H1 (cell line): ENCODE results near the gene MAP4K4. TPM values are rescaled to one million over a fixed set of nuclear protein-coding genes. Genes with fewer than 3 reads are reported as not detected.

ENCODE experiments used
- CTCF ChIA-PET: fragments of 300-600 bp; sonication (Branson Sonifier 250); formaldehyde crosslinking; loops from one replicate; lab custom pipeline; 2021; ENCODE audit not compliant: partially characterized antibody; lab: Charles Lee
- POLR2A ChIA-PET: fragments of 300-600 bp; sonication (Branson Sonifier 250); formaldehyde crosslinking; loops from one replicate; lab custom pipeline; 2021; ENCODE audit warnings: inconsistent platforms; ENCODE audit not compliant: partially characterized antibody; lab: Charles Lee
- DNase-seq, 2 experiments: peaks; one replicate each; pipeline versions ENCODE4 v3.0.0 to v3.0.0-alpha.2; 2010 to 2022; ENCODE audit warnings: low spot score in 2 of 2, low read depth in 1 of 2, mixed read lengths in 1 of 2
- FAIRE-seq: peaks from 2 replicates; lab custom pipeline; 2011; peaks lifted over from hg19 to GRCh38; lab: Jason Lieb, UNC
- H2AFZ ChIP-seq: 2 replicates; pipeline ENCODE4 v1.8.1; 2012; ENCODE audit warnings: low read length, inconsistent platforms
- H2AK5ac ChIP-seq: 2 replicates; pipeline ENCODE4 v1.6.1; 2013; ENCODE audit warnings: low read depth, low read length
- H2BK120ac ChIP-seq: replicated peaks from 2 replicates; pipeline ENCODE3; 2013; ENCODE audit warnings: low read depth, low read length, inconsistent platforms
- H2BK12ac ChIP-seq: 2 replicates; pipeline ENCODE4 v1.6.1; 2013; ENCODE audit warnings: low read depth, low read length
- H2BK15ac ChIP-seq: 2 replicates; pipeline ENCODE4 v1.6.1; 2013; ENCODE audit warnings: low read length
- H2BK20ac ChIP-seq: 2 replicates; pipeline ENCODE4 v1.6.1; 2013; ENCODE audit warnings: low read length
- H2BK5ac ChIP-seq: 2 replicates; pipeline ENCODE4 v1.6.1; 2013; ENCODE audit warnings: low read depth, low read length
- H3K14ac ChIP-seq: 2 replicates; pipeline ENCODE4 v1.6.1; 2013; ENCODE audit warnings: inconsistent platforms; ENCODE audit not compliant: insufficient read length
- H3K18ac ChIP-seq: 2 replicates; pipeline ENCODE4 v1.6.1; 2013; ENCODE audit warnings: low read length; ENCODE audit errors: extremely low read depth
- H3K23ac ChIP-seq: 2 replicates; pipeline ENCODE4 v1.6.1; 2013; ENCODE audit warnings: inconsistent platforms; ENCODE audit not compliant: insufficient read length
- H3K23me2 ChIP-seq: 2 replicates; pipeline ENCODE4 v1.6.1; 2013; ENCODE audit warnings: low read depth, low read length
- H3K27ac ChIP-seq: 2 replicates; pipeline ENCODE4 v1.6.1; 2011; ENCODE audit warnings: low read depth, low read length, inconsistent platforms
- H3K27me3 ChIP-seq, 4 experiments: replicated peaks in 1 of 4; 1 replicate in 1 of 4; 2 replicates in 3 of 4; pipeline versions ENCODE4 v1.6.1 to v1.8.1; 2011 to 2013; ENCODE audit warnings: low read length in 3 of 4, mild to moderate bottlenecking in 3 of 4, inconsistent platforms in 2 of 4, mixed read lengths in 2 of 4, moderate library complexity in 1 of 4; ENCODE audit not compliant: control insufficient read depth in 3 of 4, insufficient read depth in 3 of 4; ENCODE audit errors: extremely low read depth in 1 of 4
- H3K36me3 ChIP-seq, 4 experiments: 2 replicates each; pipeline versions ENCODE4 v1.6.1 to v1.8.1; 2011 to 2013; ENCODE audit warnings: mild to moderate bottlenecking in 4 of 4, low read length in 3 of 4, moderate library complexity in 2 of 4, control low read depth in 1 of 4, inconsistent platforms in 1 of 4; ENCODE audit not compliant: insufficient read depth in 4 of 4, control insufficient read depth in 2 of 4
- H3K4ac ChIP-seq: replicated peaks from 2 replicates; pipeline ENCODE3; 2013; ENCODE audit warnings: low read length, low read depth, mixed read lengths, inconsistent platforms; ENCODE audit not compliant: insufficient read length
- H3K4me1 ChIP-seq, 4 experiments: replicated peaks in 1 of 4; 1 replicate in 1 of 4; 2 replicates in 3 of 4; pipeline versions ENCODE4 v1.6.1 to v1.8.1; 2011 to 2013; ENCODE audit warnings: low read length in 3 of 4, inconsistent platforms in 2 of 4, mixed read lengths in 1 of 4; ENCODE audit not compliant: insufficient read depth in 4 of 4, control insufficient read depth in 3 of 4
- H3K4me2 ChIP-seq, 2 experiments: 2 replicates each; pipeline versions ENCODE4 v1.6.1 to v1.8.1; 2011 to 2013; ENCODE audit warnings: low read depth in 2 of 2, low read length in 2 of 2, control low read depth in 1 of 2, inconsistent platforms in 1 of 2, mild to moderate bottlenecking in 1 of 2; ENCODE audit not compliant: insufficient read depth in 1 of 2
- H3K4me3 ChIP-seq, 4 experiments: fragments of 200-600, 300-600 bp in 1 of 4; sonication (generic), shearing (Covaris generic), sonication (Bioruptor Twin) in 1 of 4; 2 replicates each; pipeline versions ENCODE4 v1.5.1 to v1.8.1; 2011 to 2016; ENCODE audit warnings: low read length in 4 of 4, low read depth in 3 of 4, control low read depth in 2 of 4, inconsistent platforms in 2 of 4, mild to moderate bottlenecking in 2 of 4, mixed read lengths in 1 of 4, moderate library complexity in 1 of 4; ENCODE audit not compliant: insufficient read depth in 2 of 4; ENCODE audit errors: extremely low read depth in 1 of 4
- H3K56ac ChIP-seq: replicated peaks from 2 replicates; pipeline ENCODE3; 2013; ENCODE audit warnings: low read depth, mild to moderate bottlenecking, mixed read lengths, low read length, inconsistent platforms; ENCODE audit not compliant: insufficient read length
- H3K79me1 ChIP-seq: 2 replicates; pipeline ENCODE4 v1.6.1; 2013; ENCODE audit warnings: low read depth, low read length, control low read depth
- H3K79me2 ChIP-seq, 2 experiments: 2 replicates each; pipeline versions ENCODE4 v1.6.1 to v1.8.1; 2012 to 2013; ENCODE audit warnings: low read length in 2 of 2, mild to moderate bottlenecking in 2 of 2, inconsistent platforms in 1 of 2; ENCODE audit not compliant: insufficient read depth in 2 of 2, control insufficient read depth in 1 of 2
- H3K9ac ChIP-seq, 4 experiments: replicated peaks in 1 of 4; 1 replicate in 1 of 4; 2 replicates in 3 of 4; pipeline versions ENCODE4 v1.6.1 to v1.8.1; 2011 to 2013; ENCODE audit warnings: low read depth in 3 of 4, low read length in 3 of 4, control low read depth in 2 of 4, mild to moderate bottlenecking in 2 of 4, moderate library complexity in 2 of 4, inconsistent platforms in 1 of 4; ENCODE audit errors: extremely low read depth in 1 of 4
- H3K9me3 ChIP-seq, 2 experiments: 2 replicates each; pipeline versions ENCODE4 v1.6.1 to v1.8.1; 2012 to 2013; ENCODE audit warnings: mild to moderate bottlenecking in 2 of 2, moderate library complexity in 2 of 2, control low read depth in 1 of 2, inconsistent platforms in 1 of 2, low read depth in 1 of 2, low read length in 1 of 2, mixed read lengths in 1 of 2; ENCODE audit not compliant: insufficient read depth in 2 of 2
- H4K20me1 ChIP-seq, 2 experiments: replicated peaks in 1 of 2; 2 replicates each; pipeline versions ENCODE3 to v1.8.1; 2011 to 2013; ENCODE audit warnings: inconsistent platforms in 2 of 2, low read length in 2 of 2, mild to moderate bottlenecking in 1 of 2; ENCODE audit not compliant: insufficient read depth in 2 of 2, control insufficient read depth in 1 of 2
- H4K5ac ChIP-seq: 2 replicates; pipeline ENCODE4 v1.6.1; 2013; ENCODE audit warnings: low read length, low read depth, mixed read lengths, inconsistent platforms; ENCODE audit not compliant: insufficient read length
- H4K8ac ChIP-seq: 2 replicates; pipeline ENCODE4 v1.8.0; 2013; ENCODE audit warnings: mild to moderate bottlenecking, moderate library complexity, low read length, inconsistent platforms; ENCODE audit not compliant: insufficient read depth; ENCODE audit errors: extremely low read depth
- H4K91ac ChIP-seq: replicated peaks from 2 replicates; pipeline ENCODE3; 2013; ENCODE audit warnings: low read length, mixed read lengths, inconsistent platforms; ENCODE audit not compliant: insufficient read length
- BACH1 ChIP-seq: IDR thresholded peaks from 2 replicates; pipeline ENCODE4 v1.6.1; 2012; ENCODE audit warnings: low read length, improper control_type of control experiment
- BCL11A ChIP-seq, 2 experiments: IDR thresholded peaks; one replicate each; pipeline ENCODE4 v1.6.1; 2011; ENCODE audit warnings: low read depth in 2 of 2, low read length in 2 of 2, mild to moderate bottlenecking in 2 of 2
- PHF8 ChIP-seq: fragments of 200-600 bp; sonication (generic); conservative IDR thresholded peaks from 2 replicates; pipeline ENCODE4 v1.7.1; 2012; ENCODE audit warnings: low read depth, mild to moderate bottlenecking, inconsistent platforms, low read length, moderate library complexity
- RBBP5 ChIP-seq: IDR thresholded peaks from 2 replicates; pipeline ENCODE4 v1.7.1; 2012; ENCODE audit warnings: low read depth, mild to moderate bottlenecking, inconsistent platforms, low read length, moderate library complexity, borderline replicate concordance
- RFX5 ChIP-seq: IDR thresholded peaks from 2 replicates; pipeline ENCODE4 v1.6.1; 2011; ENCODE audit warnings: low read depth, low read length, improper control_type of control experiment, borderline replicate concordance
- SAP30 ChIP-seq: fragments of 300-600 bp; sonication (generic); IDR thresholded peaks from 2 replicates; pipeline ENCODE4 v1.7.1; 2012; ENCODE audit warnings: low read length, moderate library complexity, mild to moderate bottlenecking, inconsistent platforms; ENCODE audit not compliant: insufficient read depth, insufficient replicate concordance
- TEAD4 ChIP-seq: IDR thresholded peaks from 2 replicates; pipeline ENCODE4 v1.6.1; 2012; ENCODE audit warnings: low read depth, low read length, inconsistent platforms, mixed read lengths
- WGBS, 2 experiments: shearing (Covaris generic) in 1 of 2; methylation state at CpG; one replicate each; pipeline versions ENCODE4 v1.1.6 to v1.1.7; 2013 to 2015; ENCODE audit warnings: low lambda C conversion rate in 2 of 2, mixed read lengths in 2 of 2, inconsistent platforms in 1 of 2, low coverage in 1 of 2, missing lambda C conversion rate in 1 of 2; ENCODE audit not compliant: insufficient replicate concordance in 2 of 2, insufficient coverage in 1 of 2, insufficient read length in 1 of 2; ENCODE audit errors: extremely low coverage in 1 of 2, missing lambda C conversion rate in 1 of 2; 5-methylcytosine and 5-hydroxymethylcytosine counted together
- polyA plus RNA-seq, 7 experiments: library from polyadenylated mRNA; depleted of rRNA in 3 of 7; stranded (reverse) in 5 of 7; unstranded in 2 of 7; fragments of >200 nt in 5 of 7; fragments of 200-250 nt in 2 of 7; gene quantifications; 1 replicate in 5 of 7; 2 replicates in 1 of 7; 4 replicates in 1 of 7; pipeline versions ENCODE4 v1.2.1 to v1.2.3, GENCODE V29; 2011 to 2013; ENCODE audit warnings: missing spikeins in 2 of 7, mixed read lengths in 2 of 7
- total RNA-seq: library from RNA; stranded (reverse); fragmentation: NEBNext Ultra II Directional; extraction: Animal tissue kit (Norgen Biotek cat#: 25700); gene quantifications from 2 replicates; pipeline ENCODE4 v1.2.1, GENCODE V29; 2021

Gene MAP4K4
- total and polyA plus RNA-seq, 2 of the 8 experiments (the other 6 are each of a cell fraction or from before 2014, with no cell fraction given), result 53.2 to 138 TPM

- no peak overlapping the region for H3K27ac ChIP-seq
- H3K36me3 ChIP-seq, result no peaks in the 10 kb centered on the region
- H2BK15ac ChIP-seq, result no peak overlapping the region
- H4K91ac ChIP-seq, result no peak overlapping the region
- H3K18ac ChIP-seq, result no peak overlapping the region
- H2BK5ac ChIP-seq, result no peak overlapping the region
- H3K23me2 ChIP-seq, result 0 out of 2 replicates have a peak, but pooled peaks cover 3% of the 10 kb centered on the region
- no peaks in the 10 kb centered on the region for H3K9me3 ChIP-seq
- H3K23ac ChIP-seq, result no peak overlapping the region
- ChIA-PET POLR2A (interaction anchor here (1.0 kb wide), 1 partner anchor 16 kb away, joined by 3 read pairs; no protein-coding TSS in a partner anchor), CTCF (interaction anchor here (1.3 to 2.3 kb wide), 2 partner anchors 21 to 30 kb away, joined by 5 to 8 read pairs; no protein-coding TSS in a partner anchor)
- peaks cover 4 to 15% of the 10 kb centered on the region in 2 experiments for H4K20me1 ChIP-seq
- no peak overlapping the region for H2BK120ac ChIP-seq
- H2BK12ac ChIP-seq, result no peak overlapping the region
- no peak overlapping the region for H3K9ac ChIP-seq
- H3K79me2 ChIP-seq, result peaks cover 5 to 96% of the 10 kb centered on the region in 2 experiments
- no peak overlapping the region for H3K4me3 ChIP-seq
- H3K79me1 ChIP-seq, result peaks cover 13% of the 10 kb centered on the region; the same call in 1 of the 2 replicates
- no peak overlapping the region for H4K8ac ChIP-seq
- H2AK5ac ChIP-seq, result no peak overlapping the region
- no peak overlapping the region for H3K4ac ChIP-seq
- TF ChIP-seq TEAD4 (no peak), RBBP5 (no peak), SAP30 (no peak), PHF8 (no peak), RFX5 (no peak), BACH1 (no peak), BCL11A (IDR thresholded peaks at IDR 0.05; ENCODE audit: low read depth in 2 of 2, low read length in 2 of 2) (no peak)
- no peak overlapping the region for H3K4me2 ChIP-seq
- FAIRE-seq (no peak), DNase-seq (no peak)
- H3K56ac ChIP-seq, result no peak overlapping the region
- 86% methylated on average over 3 of the region's 3 CpGs; no CpG with 5 or more reads in 1 of the 2 experiments for WGBS, 2 experiments
- no peak overlapping the region for H2AFZ ChIP-seq
- H3K4me1 ChIP-seq, result peaks cover 4 to 14% (median 11%) of the 10 kb centered on the region in 4 experiments
- H3K14ac ChIP-seq, result no peak overlapping the region
- no peak overlapping the region for H2BK20ac ChIP-seq
- no peaks in the 10 kb centered on the region for H3K27me3 ChIP-seq
- no peak overlapping the region for H4K5ac ChIP-seq
Observed at GRCh38 chr2:101801496-101801895, 104.0 kb downstream of the MAP4K4 start.
